HepG2 (cell line): ENCODE measurements around the gene SEC24D. TPM values are rescaled to one million over a fixed set of nuclear protein-coding genes. Genes with fewer than 3 reads are reported as not detected.

Experiments
- ETV6 ChIP-seq: sonication (generic); formaldehyde crosslinking; conservative IDR thresholded peaks from 2 replicates; pipeline ENCODE4 v1.4.0; 2020; ENCODE audit warnings: missing genetic modification reagents
- KMT2B ChIP-seq: IDR thresholded peaks from 2 replicates; pipeline ENCODE4 v1.6.1; 2016; ENCODE audit warnings: missing genetic modification reagents, missing compliant biosample characterization
- POGZ ChIP-seq: sonication (generic); formaldehyde crosslinking; IDR thresholded peaks from 2 replicates; pipeline ENCODE4 v1.4.0; 2020; ENCODE audit warnings: mild to moderate bottlenecking, missing genetic modification reagents
- SMYD3 ChIP-seq: sonication (generic); formaldehyde crosslinking; IDR thresholded peaks from 2 replicates; pipeline ENCODE4 v1.8.1; 2023; ENCODE audit warnings: mild to moderate bottlenecking, missing genetic modification reagents
- SRF ChIP-seq: IDR thresholded peaks from 2 replicates; pipeline ENCODE4 v1.6.1; 2011; ENCODE audit warnings: mild to moderate bottlenecking, low read depth, low read length, moderate library complexity
- ZBTB43 ChIP-seq: sonication (generic); formaldehyde crosslinking; conservative IDR thresholded peaks from 2 replicates; pipeline ENCODE4 v1.4.0; 2020; ENCODE audit warnings: missing genetic modification reagents
- ZNF18 ChIP-seq: sonication (generic); formaldehyde crosslinking; IDR thresholded peaks from 2 replicates; pipeline ENCODE4 v1.8.0; 2022; ENCODE audit warnings: mild to moderate bottlenecking, missing genetic modification reagents; ENCODE audit not compliant: insufficient replicate concordance
- ZNF274 ChIP-seq: sonication (generic); formaldehyde crosslinking; IDR thresholded peaks from 2 replicates; pipeline ENCODE4 v1.5.1; 2020; ENCODE audit warnings: mild to moderate bottlenecking, missing genetic modification reagents
- ZNF501 ChIP-seq: sonication (generic); formaldehyde crosslinking; IDR thresholded peaks from 2 replicates; pipeline ENCODE4 v1.5.1; 2020; ENCODE audit warnings: mild to moderate bottlenecking, moderate library complexity, missing genetic modification reagents
- ZNF616 ChIP-seq: sonication (generic); formaldehyde crosslinking; IDR thresholded peaks from 2 replicates; pipeline ENCODE4 v1.5.0; 2020; ENCODE audit warnings: low read depth, mild to moderate bottlenecking, missing genetic modification reagents
- polyA plus RNA-seq, 8 experiments: library from polyadenylated mRNA; depleted of rRNA in 3 of 8; stranded (reverse) in 7 of 8; unstranded in 1 of 8; fragments of >200 nt; fragmentation: Illumina TruSeq in 4 of 8; extraction: Trizol in 4 of 8; gene quantifications; 2 replicates each; pipeline versions ENCODE4 v1.2.1 to v1.2.3, GENCODE V29; 2011 to 2016; ENCODE audit warnings: low read depth in 4 of 8, missing spikeins in 1 of 8, mixed read lengths in 1 of 8; ENCODE audit not compliant: insufficient read depth in 1 of 8
- total RNA-seq, 5 experiments: library from RNA; depleted of rRNA; stranded (reverse); fragments of >200 nt; fragmentation: Illumina TruSeq; extraction: Trizol; gene quantifications; 2 replicates each; pipeline ENCODE4 v1.2.3, GENCODE V29; 2016; ENCODE audit warnings: low read depth in 1 of 5
- TF ChIP-seq, protein P1 (sequence below): sonication (generic); formaldehyde crosslinking; IDR thresholded peaks from 2 replicates; pipeline ENCODE4 v1.4.0; 2020; ENCODE audit warnings: missing genetic modification reagents
- TF ChIP-seq, protein P2 (sequence below): sonication (generic); formaldehyde crosslinking; IDR thresholded peaks from 2 replicates; pipeline ENCODE4 v1.5.0; 2020; ENCODE audit warnings: missing genetic modification reagents, mild to moderate bottlenecking, borderline replicate concordance
- TF ChIP-seq, protein P3 (sequence below): sonication (generic); formaldehyde crosslinking; IDR thresholded peaks from 2 replicates; pipeline ENCODE4 v1.4.0; 2020; ENCODE audit warnings: missing genetic modification reagents, mild to moderate bottlenecking, borderline replicate concordance
- TF ChIP-seq, protein P4 (sequence below): sonication (generic); formaldehyde crosslinking; IDR thresholded peaks from 2 replicates; pipeline ENCODE4 v1.5.1; 2020; ENCODE audit warnings: mild to moderate bottlenecking, missing genetic modification reagents, borderline replicate concordance

The SEC24D gene
- total and polyA plus RNA-seq, 2 of the 13 experiments (the other 11 are each of a cell fraction or from before 2014, with no cell fraction given) = 30.0 to 51.1 TPM

- TF ChIP-seq ETV6 (CRISPR knock-in tag) = no peak
- TF ChIP-seq ZNF18 (CRISPR knock-in tag) = no peak
- TF ChIP-seq KMT2B (CRISPR knock-in tag) = peak; percentile 92
- peak; percentile 41; the same call in 1 of the 2 replicates for TF ChIP-seq SRF
- TF ChIP-seq ZNF274 (CRISPR knock-in tag) = peak; percentile 39; the same call in 1 of the 2 replicates
- TF ChIP-seq ZBTB43 = peak; percentile 53; the same call in 1 of the 2 replicates
- TF ChIP-seq POGZ (CRISPR knock-in tag) = peak; percentile 47
- TF ChIP-seq SMYD3 (CRISPR knock-in tag) = no peak
- TF ChIP-seq, protein P1, sequence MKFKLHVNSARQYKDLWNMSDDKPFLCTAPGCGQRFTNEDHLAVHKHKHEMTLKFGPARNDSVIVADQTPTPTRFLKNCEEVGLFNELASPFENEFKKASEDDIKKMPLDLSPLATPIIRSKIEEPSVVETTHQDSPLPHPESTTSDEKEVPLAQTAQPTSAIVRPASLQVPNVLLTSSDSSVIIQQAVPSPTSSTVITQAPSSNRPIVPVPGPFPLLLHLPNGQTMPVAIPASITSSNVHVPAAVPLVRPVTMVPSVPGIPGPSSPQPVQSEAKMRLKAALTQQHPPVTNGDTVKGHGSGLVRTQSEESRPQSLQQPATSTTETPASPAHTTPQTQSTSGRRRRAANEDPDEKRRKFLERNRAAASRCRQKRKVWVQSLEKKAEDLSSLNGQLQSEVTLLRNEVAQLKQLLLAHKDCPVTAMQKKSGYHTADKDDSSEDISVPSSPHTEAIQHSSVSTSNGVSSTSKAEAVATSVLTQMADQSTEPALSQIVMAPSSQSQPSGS (CRISPR knock-in tag) = peak; percentile 42; the same call in 1 of the 2 replicates
- TF ChIP-seq, protein P2, sequence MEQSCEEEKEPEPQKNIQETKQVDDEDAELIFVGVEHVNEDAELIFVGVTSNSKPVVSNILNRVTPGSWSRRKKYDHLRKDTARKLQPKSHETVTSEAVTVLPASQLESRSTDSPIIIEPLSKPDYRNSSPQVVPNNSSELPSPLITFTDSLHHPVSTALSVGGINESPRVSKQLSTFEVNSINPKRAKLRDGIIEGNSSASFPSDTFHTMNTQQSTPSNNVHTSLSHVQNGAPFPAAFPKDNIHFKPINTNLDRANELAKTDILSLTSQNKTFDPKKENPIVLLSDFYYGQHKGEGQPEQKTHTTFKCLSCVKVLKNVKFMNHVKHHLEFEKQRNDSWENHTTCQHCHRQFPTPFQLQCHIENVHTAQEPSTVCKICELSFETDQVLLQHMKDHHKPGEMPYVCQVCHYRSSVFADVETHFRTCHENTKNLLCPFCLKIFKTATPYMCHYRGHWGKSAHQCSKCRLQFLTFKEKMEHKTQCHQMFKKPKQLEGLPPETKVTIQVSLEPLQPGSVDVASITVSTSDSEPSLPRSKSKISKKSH (CRISPR knock-in tag) = no peak
- TF ChIP-seq ZNF501 (CRISPR knock-in tag) = peak; percentile 76; the same call in 1 of the 2 replicates
- TF ChIP-seq, protein P3, sequence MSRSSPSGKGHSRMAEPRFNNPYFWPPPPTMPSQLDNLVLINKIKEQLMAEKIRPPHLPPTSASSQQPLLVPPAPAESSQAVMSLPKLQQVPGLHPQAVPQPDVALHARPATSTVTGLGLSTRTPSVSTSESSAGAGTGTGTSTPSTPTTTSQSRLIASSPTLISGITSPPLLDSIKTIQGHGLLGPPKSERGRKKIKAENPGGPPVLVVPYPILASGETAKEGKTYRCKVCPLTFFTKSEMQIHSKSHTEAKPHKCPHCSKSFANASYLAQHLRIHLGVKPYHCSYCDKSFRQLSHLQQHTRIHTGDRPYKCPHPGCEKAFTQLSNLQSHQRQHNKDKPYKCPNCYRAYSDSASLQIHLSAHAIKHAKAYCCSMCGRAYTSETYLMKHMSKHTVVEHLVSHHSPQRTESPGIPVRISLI (CRISPR knock-in tag) = 0 out of 2 replicates have a peak, but pooled peaks have one; percentile 34
- TF ChIP-seq, protein P4, sequence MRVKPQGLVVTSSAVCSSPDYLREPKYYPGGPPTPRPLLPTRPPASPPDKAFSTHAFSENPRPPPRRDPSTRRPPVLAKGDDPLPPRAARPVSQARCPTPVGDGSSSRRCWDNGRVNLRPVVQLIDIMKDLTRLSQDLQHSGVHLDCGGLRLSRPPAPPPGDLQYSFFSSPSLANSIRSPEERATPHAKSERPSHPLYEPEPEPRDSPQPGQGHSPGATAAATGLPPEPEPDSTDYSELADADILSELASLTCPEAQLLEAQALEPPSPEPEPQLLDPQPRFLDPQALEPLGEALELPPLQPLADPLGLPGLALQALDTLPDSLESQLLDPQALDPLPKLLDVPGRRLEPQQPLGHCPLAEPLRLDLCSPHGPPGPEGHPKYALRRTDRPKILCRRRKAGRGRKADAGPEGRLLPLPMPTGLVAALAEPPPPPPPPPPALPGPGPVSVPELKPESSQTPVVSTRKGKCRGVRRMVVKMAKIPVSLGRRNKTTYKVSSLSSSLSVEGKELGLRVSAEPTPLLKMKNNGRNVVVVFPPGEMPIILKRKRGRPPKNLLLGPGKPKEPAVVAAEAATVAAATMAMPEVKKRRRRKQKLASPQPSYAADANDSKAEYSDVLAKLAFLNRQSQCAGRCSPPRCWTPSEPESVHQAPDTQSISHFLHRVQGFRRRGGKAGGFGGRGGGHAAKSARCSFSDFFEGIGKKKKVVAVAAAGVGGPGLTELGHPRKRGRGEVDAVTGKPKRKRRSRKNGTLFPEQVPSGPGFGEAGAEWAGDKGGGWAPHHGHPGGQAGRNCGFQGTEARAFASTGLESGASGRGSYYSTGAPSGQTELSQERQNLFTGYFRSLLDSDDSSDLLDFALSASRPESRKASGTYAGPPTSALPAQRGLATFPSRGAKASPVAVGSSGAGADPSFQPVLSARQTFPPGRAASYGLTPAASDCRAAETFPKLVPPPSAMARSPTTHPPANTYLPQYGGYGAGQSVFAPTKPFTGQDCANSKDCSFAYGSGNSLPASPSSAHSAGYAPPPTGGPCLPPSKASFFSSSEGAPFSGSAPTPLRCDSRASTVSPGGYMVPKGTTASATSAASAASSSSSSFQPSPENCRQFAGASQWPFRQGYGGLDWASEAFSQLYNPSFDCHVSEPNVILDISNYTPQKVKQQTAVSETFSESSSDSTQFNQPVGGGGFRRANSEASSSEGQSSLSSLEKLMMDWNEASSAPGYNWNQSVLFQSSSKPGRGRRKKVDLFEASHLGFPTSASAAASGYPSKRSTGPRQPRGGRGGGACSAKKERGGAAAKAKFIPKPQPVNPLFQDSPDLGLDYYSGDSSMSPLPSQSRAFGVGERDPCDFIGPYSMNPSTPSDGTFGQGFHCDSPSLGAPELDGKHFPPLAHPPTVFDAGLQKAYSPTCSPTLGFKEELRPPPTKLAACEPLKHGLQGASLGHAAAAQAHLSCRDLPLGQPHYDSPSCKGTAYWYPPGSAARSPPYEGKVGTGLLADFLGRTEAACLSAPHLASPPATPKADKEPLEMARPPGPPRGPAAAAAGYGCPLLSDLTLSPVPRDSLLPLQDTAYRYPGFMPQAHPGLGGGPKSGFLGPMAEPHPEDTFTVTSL (CRISPR knock-in tag) = peak; percentile 41; the same call in 1 of the 2 replicates
- TF ChIP-seq ZNF616 (CRISPR knock-in tag) = no peak
Observed at GRCh38 chr4:118684873-118685811, 150.8 kb downstream of the SEC24D start, which contains the start of gene METTL14 (continued).
